ENCODE results near the gene MTMR3.
"Not testable (repeated sequence)": the region's sequence is repeated elsewhere in the genome, so short reads cannot be mapped to it uniquely, and the experiment has no call there.

MTMR3 gene

GRCh38 chr22:29973269-29973668 is 90.3 kb downstream of the MTMR3 start:
- DNase-seq (ENCODE audit: insufficient read length) (no peak), FAIRE-seq (no peak)
- no peak for TF ChIP-seq POLR2AphosphoS5 (IDR thresholded peaks at IDR 0.05; ENCODE audit: low read depth, low read length)
- no peak for TF ChIP-seq POLR2A (IDR thresholded peaks at IDR 0.05; ENCODE audit: low read depth, low read length)
- TF ChIP-seq TAF1 (IDR thresholded peaks at IDR 0.05; ENCODE audit: borderline replicate concordance, low read depth, low read length) = no peak

- FAIRE-seq; DNase-seq (ENCODE audit: insufficient read length): not testable (repeated sequence)
Observed at GRCh38 chr22:29973680-29974079, 90.7 kb downstream of the MTMR3 start.

- TF ChIP-seq POLR2A (IDR thresholded peaks at IDR 0.05; ENCODE audit: low read depth, low read length) (no peak), TAF1 (IDR thresholded peaks at IDR 0.05; ENCODE audit: borderline replicate concordance, low read depth, low read length) (no peak), POLR2AphosphoS5 (IDR thresholded peaks at IDR 0.05; ENCODE audit: low read depth, low read length) (no peak)
- FAIRE-seq (no peak), DNase-seq (ENCODE audit: insufficient read length) (no peak)
Observed at GRCh38 chr22:29975494-29975893, 92.5 kb downstream of the MTMR3 start.

- TF ChIP-seq POLR2AphosphoS5 (IDR thresholded peaks at IDR 0.05; ENCODE audit: low read depth, low read length) (no peak), POLR2A (IDR thresholded peaks at IDR 0.05; ENCODE audit: low read depth, low read length) (no peak)
- FAIRE-seq (no peak), DNase-seq (ENCODE audit: insufficient read length) (no peak)
Observed at GRCh38 chr22:29977107-29977506, 94.1 kb downstream of the MTMR3 start.

GRCh38 chr22:29979777-29980321 is 96.9 kb downstream of the MTMR3 start:
- FAIRE-seq = peak; percentile 89
- no peak for DNase-seq (ENCODE audit: insufficient read length)
- TF ChIP-seq POLR2AphosphoS5 (IDR thresholded peaks at IDR 0.05; ENCODE audit: low read depth, low read length) (no peak), POLR2A (IDR thresholded peaks at IDR 0.05; ENCODE audit: low read depth, low read length) (no peak), TAF1 (IDR thresholded peaks at IDR 0.05; ENCODE audit: borderline replicate concordance, low read depth, low read length) (no peak)

DNA sequence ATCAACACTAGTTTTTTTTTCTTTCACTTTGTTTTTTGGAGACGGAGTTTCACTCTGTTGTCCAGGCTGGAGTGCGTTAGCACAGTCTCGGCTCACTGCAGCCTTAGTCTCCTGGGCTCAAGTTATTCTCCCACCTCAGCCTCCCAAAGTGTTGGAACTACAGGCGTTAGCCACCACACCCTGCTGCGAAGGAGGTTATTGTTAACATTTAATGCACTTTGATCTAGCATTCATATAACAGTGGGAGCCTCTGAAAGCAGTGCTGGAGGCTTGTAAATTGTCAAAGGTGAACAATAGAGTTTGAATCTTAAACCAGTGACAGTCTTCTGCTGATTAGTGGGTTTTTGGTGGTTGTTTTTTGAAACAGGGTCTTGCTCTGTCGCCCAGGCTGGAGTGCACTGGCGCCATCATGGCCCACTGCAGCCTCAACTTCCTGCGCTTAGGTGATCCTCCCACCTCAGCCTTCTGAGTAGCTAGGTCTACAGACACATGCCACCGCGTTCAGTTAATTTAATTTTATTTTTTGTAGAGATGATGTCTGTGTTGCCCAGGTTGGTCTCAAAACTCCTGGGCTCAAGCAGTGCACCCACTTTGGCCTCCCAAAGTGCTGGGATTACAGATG is 100.4 kb downstream of the MTMR3 start:
- FAIRE-seq (no peak), DNase-seq (ENCODE audit: insufficient read length) (no peak)
- TF ChIP-seq POLR2AphosphoS5 (IDR thresholded peaks at IDR 0.05; ENCODE audit: low read depth, low read length) (no peak), POLR2A (IDR thresholded peaks at IDR 0.05; ENCODE audit: low read depth, low read length) (no peak), TAF1 (IDR thresholded peaks at IDR 0.05; ENCODE audit: borderline replicate concordance, low read depth, low read length) (no peak)

DNA sequence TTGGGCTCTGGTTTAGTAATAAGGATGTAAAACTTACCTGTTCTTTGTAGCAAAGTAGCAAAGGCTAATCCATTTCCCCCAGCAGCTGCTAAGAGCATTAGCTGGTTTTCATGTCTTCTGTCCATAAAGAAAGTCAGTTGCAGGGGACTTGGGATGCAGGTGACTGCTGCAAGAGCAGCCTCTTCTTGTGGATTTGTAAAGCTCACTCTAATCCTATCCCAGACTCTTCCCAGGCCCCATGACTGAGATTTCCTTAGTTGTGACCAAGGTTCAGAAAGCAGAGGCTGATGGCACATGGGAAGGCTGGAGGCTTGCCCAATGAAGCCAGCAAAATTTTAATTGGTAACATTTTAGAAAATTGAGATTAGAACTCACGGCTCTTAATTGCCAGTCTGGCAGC is 102.9 kb downstream of the MTMR3 start:
- DNase-seq (ENCODE audit: insufficient read length) (no peak), FAIRE-seq (no peak)
- TF ChIP-seq POLR2A (IDR thresholded peaks at IDR 0.05; ENCODE audit: low read depth, low read length) (no peak), POLR2AphosphoS5 (IDR thresholded peaks at IDR 0.05; ENCODE audit: low read depth, low read length) (no peak), TAF1 (IDR thresholded peaks at IDR 0.05; ENCODE audit: borderline replicate concordance, low read depth, low read length) (no peak)

GRCh38 chr22:29987137-29987536 is 104.2 kb downstream of the MTMR3 start:
- DNase-seq (ENCODE audit: insufficient read length) = no peak
- FAIRE-seq = no peak
- TF ChIP-seq POLR2AphosphoS5 (IDR thresholded peaks at IDR 0.05; ENCODE audit: low read depth, low read length) (no peak), POLR2A (IDR thresholded peaks at IDR 0.05; ENCODE audit: low read depth, low read length) (no peak), TAF1 (IDR thresholded peaks at IDR 0.05; ENCODE audit: borderline replicate concordance, low read depth, low read length) (no peak)

DNA sequence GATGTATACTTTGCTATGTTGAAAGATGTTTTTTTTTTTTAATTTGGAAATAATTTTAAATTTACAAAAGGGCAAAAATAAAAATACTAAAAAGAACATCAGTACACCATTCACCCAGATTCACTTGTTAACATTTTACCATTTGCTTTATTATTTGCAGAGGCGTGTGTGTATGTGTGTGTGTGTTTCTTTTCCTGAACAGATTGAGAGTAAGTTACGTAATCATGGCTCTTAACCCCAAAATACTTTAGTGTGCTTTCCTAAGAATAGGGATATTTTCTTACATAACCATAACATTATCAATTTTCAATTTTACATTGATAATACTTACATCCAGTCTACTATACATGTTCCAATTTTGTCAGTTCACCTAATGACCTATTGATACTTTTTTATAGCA is 105.7 kb downstream of the MTMR3 start:
- DNase-seq (ENCODE audit: insufficient read length) (no peak), FAIRE-seq (no peak)
- TF ChIP-seq POLR2AphosphoS5 (IDR thresholded peaks at IDR 0.05; ENCODE audit: low read depth, low read length) = no peak
- TF ChIP-seq TAF1 (IDR thresholded peaks at IDR 0.05; ENCODE audit: borderline replicate concordance, low read depth, low read length) = no peak
- no peak for TF ChIP-seq POLR2A (IDR thresholded peaks at IDR 0.05; ENCODE audit: low read depth, low read length)

DNA sequence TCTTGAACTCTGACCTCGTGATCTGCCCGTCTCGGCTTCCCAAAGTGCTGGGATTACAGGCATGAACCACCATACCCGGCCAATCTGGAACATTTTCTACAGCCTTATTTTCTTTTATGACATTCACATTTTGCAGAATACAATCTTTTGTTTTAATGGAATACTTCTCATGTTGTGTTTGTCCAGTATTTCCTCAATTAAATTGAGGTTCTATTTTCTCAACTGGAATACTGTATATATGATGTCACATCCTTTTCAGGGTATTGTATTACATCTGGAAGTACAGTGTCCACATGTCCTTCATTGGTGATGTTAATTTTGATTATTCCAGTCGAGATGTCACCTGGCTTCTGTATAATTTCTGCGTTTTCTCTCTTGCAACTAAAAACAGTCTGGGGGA is 106.5 kb downstream of the MTMR3 start:
- no peak for TF ChIP-seq POLR2AphosphoS5 (IDR thresholded peaks at IDR 0.05; ENCODE audit: low read depth, low read length)
- TF ChIP-seq POLR2A (IDR thresholded peaks at IDR 0.05; ENCODE audit: low read depth, low read length) = no peak
- TF ChIP-seq TAF1 (IDR thresholded peaks at IDR 0.05; ENCODE audit: borderline replicate concordance, low read depth, low read length) = no peak
- no peak for DNase-seq (ENCODE audit: insufficient read length)
- no peak for FAIRE-seq

DNA sequence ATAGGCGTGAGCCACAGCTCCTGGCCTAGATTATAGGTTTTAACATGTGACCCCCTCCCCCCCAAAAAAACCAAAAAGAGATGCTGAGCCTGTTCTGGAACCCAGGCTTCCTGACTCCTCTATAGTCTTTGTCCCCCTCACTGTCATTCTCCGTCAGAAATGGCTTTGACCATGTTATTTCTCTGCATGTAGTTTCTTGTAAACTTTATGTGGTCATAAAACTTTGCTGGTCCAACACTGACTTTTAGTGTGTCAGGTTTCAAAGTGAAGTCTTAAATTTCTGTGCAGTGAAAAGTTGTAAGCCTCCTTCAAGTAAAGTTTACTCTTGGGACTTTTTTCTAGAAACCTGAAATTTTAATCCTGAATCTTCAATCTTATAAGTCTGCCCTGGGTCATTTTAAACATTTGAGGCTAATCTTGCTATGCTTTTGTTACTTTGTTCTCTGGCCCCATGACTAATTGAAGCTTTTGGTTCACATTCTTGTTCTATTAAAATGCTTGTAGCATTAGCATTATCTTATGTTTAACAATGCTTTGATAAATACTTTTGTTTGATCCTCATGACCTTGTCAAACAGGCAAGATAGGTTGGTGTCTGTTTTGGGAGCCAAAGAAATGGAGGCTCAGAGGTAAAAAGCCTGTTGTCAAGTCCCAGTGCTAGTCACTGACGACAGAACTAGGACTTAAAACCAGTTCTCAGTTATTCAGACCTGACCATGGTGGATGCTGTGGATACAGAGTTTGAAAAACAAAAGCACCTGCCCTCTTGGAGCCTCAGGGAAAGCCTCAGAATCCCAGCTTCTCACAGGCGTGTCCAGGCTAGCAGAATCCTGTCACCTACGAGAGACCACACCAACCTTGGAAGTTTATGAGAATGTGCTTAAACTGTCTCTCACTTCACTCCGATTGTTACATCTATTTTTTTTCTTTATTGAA is 109.6 kb downstream of the MTMR3 start:
- DNase-seq (ENCODE audit: insufficient read length) (no peak), FAIRE-seq (no peak)
- TF ChIP-seq POLR2AphosphoS5 (IDR thresholded peaks at IDR 0.05; ENCODE audit: low read depth, low read length) = no peak
- TF ChIP-seq POLR2A (IDR thresholded peaks at IDR 0.05; ENCODE audit: low read depth, low read length) = no peak
- no peak for TF ChIP-seq TAF1 (IDR thresholded peaks at IDR 0.05; ENCODE audit: borderline replicate concordance, low read depth, low read length)

Measured in GM12892 (cell line).